Astrocyte of the cerebellum (primary cell): ENCODE measurements around the gene ENOX1.

Source experiments
- DNase-seq: peaks from one replicate; pipeline ENCODE4 v3.0.0-alpha.2; 2011; ENCODE audit warnings: low read depth
- H3K4me3 ChIP-seq: 2 replicates; pipeline ENCODE4 v1.5.1; 2011; ENCODE audit warnings: mild to moderate bottlenecking, low read depth, low read length, moderate library complexity
- in situ Hi-C: cut with HindIII; loops from 2 replicates; pipeline ENCODE4 v1.10.0; 2017; ENCODE audit warnings: low sequenced_read_pairs
- TF ChIP-seq, protein P1 (sequence below): IDR thresholded peaks from 2 replicates; pipeline ENCODE4 v1.5.1; 2012; ENCODE audit warnings: low read length, low read depth, moderate library complexity, mild to moderate bottlenecking; ENCODE audit errors: missing control alignments

ENOX1 gene

DNA sequence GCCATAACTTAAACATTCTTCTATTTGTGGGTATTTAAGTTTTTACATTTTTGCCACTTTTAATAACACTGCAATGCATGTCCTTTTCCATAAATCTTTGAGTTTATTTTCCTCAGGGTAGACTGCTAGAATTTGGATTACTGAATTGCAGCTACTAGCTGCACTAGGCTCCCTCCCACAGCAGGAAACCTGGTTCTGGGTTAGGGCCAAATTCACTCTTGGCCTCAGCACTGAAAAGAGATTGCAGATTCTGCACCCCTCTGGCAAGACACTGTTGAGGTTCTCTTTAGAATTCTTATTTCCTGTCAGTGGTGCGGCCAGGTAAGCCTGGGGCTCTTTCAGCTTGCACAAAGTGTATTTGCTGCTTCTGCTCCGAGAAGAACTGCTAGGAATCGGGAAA lies 155.7 kb downstream of the ENOX1 start:
- TF ChIP-seq, protein P1, sequence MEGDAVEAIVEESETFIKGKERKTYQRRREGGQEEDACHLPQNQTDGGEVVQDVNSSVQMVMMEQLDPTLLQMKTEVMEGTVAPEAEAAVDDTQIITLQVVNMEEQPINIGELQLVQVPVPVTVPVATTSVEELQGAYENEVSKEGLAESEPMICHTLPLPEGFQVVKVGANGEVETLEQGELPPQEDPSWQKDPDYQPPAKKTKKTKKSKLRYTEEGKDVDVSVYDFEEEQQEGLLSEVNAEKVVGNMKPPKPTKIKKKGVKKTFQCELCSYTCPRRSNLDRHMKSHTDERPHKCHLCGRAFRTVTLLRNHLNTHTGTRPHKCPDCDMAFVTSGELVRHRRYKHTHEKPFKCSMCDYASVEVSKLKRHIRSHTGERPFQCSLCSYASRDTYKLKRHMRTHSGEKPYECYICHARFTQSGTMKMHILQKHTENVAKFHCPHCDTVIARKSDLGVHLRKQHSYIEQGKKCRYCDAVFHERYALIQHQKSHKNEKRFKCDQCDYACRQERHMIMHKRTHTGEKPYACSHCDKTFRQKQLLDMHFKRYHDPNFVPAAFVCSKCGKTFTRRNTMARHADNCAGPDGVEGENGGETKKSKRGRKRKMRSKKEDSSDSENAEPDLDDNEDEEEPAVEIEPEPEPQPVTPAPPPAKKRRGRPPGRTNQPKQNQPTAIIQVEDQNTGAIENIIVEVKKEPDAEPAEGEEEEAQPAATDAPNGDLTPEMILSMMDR = no peak
- in situ Hi-C loops = no loop called here
- no peak for DNase-seq
- H3K4me3 ChIP-seq = no peak overlapping the region

DNA sequence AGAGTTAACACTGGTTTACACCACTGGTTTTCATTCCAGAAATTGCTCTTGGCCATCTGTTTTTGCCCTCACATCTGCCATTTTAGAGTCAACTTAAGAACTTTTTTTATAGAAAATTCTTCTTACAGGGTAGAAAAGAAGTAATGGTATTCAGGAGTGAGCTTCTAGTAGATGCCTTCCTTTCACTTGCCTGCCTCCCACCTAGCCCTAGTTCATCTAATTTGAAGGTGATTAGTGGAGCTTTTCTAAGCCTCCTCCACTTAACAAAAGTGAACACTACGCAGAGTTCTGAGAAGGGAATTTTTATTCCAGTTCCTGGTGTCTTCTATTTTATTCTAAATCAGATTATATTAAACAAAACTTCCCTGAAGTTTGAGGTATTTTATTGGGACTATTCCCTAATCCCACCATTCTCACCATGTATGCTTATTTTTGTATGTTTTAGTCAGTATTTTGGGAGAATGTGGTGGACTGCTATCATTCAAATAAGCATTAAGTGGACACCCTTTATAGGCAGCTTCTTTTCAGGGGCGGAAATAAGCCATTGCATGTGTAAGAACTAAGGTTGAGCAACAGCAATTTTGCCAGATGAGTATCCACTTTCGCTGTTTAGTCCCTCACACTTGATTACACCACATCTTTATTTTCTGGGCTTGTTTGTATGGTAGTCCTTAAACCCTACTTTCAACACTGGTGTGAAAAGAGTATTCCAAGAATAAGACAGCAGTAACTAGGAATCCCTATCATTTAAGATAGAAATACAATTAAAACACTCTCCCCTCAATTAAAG lies 156.9 kb downstream of the ENOX1 start:
- no peak for DNase-seq
- in situ Hi-C loops = no loop called here
- TF ChIP-seq, protein P1 = no peak
- no peak overlapping the region for H3K4me3 ChIP-seq

DNA sequence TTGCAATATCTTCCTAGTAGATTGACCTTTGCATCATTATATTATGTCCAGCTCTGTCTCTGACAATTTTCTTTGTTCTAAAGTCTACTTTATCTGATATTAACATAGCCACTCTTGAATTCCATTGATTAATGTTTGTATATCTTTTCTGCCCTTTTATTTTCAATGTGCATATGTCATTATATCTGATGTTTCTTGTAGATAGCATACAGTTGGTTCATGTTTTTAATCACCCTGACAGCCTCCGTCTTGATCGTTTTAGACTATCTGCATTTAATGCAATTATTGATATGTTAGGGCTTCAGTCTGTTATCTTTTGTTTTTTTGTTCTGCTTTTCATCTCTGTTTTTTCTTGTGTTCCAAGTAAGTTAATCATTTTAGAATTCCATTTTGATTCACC lies 159.8 kb downstream of the ENOX1 start:
- DNase-seq = no peak
- H3K4me3 ChIP-seq = no peak overlapping the region
- TF ChIP-seq, protein P1 = no peak
- in situ Hi-C loops = no loop called here

DNA sequence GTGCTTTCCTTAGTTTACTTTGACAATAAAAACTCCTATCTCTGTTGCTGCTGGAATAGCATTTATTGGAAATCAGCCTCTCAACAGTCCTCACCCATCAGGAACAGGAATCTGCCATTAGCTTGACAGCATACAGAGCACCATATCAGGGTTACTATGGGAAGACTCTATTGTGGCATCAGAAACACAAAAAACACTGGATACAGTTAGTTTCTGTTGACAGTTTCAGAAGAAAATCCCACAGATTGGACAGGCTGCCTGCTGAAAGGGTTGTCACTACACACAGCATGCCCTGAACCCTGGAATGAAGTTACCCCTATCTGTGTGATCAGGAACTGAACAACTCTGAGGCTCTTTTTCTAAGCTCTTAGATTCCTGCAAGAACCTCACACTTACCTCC lies 172.7 kb downstream of the ENOX1 start:
- in situ Hi-C loops = no loop called here
- no peak for DNase-seq
- TF ChIP-seq, protein P1 = no peak
- H3K4me3 ChIP-seq = no peak overlapping the region

DNA sequence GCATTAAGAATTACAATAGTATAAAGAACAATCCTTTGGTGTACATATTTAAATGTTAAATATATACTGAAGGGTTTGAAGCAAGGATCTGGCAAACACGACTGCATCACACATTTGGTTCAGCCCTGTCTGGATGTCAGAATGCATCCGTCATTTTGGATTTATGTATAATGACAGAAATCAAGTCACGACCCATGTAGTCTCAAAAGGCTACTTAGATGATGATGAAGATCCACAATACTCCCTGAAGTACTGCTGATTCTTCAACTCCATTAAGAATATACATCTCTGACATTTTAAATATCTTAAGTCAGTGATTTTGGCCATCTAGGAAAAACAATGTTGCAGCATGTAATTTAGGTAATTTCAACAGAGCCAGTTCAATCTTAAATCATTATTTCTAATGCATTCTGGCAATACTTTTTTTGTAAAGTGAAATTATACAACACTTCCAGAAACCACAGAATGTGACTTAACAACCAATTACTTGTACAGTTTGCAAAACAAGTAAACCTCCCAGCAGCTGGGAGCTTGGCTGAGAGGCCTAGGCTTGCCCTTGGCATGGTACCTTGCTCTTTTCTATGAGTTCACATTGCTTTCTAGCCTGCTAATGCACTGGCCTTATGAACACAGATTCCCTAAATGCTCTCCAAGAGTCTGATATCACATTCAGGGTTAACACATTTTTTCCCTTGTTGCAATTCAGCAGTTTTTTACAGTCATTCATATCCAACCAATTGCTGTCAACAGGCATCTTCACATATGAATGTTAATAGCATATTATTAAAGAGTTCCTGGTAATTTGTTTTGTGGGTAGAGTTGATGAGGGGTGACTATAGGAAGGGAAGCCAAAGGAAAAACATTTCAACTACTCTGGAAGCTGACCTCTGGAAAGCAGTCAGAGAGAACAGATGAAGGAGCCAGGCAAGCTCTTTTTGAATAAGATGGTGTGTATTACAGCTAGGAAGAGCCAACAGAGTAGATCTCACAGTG lies 175.2 kb downstream of the ENOX1 start:
- TF ChIP-seq, protein P1 = no peak
- in situ Hi-C loops = no loop called here
- no peak overlapping the region for H3K4me3 ChIP-seq
- DNase-seq = no peak

DNA sequence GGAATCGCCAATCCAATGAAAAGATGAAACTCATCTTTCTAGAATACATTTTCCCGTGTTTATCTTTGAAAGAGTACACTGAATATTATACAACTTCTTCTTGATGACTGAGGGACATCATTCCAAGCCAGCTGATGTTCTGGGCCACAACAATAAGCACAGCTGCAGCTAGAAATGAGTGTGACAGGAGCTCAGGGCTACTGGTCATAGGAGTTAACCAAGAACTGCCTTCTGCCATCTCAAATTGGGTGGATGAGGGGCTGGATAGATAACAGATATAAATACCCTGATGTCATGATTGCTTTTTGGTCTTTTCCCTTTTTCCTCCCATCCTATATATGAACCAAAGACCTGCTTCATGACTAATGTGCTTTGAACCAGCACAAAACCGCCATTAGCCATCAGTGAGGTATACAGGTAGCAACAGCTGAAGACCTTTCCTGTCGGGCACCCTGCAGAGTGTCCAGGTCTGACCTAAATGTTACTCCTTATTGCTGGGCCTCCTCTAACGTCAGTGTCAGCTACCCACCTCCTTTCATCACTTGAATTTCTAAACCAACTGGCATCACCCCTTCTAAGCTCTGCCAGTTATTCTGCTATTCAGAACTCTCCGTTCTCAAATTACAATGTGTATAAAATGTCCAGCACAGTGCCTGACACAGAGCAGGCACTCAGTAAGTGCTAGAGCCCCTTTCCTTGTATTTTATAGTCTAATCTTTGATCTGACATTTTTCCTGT lies 178.2 kb downstream of the ENOX1 start:
- in situ Hi-C loops = no loop called here
- no peak overlapping the region for H3K4me3 ChIP-seq
- DNase-seq = no peak
- TF ChIP-seq, protein P1 = no peak
